Stomach smooth muscle (tissue), 2 donors: Measurements from ENCODE around the gene RNF32.
"Not testable (repeated sequence)": the region's sequence is repeated elsewhere in the genome, so short reads cannot be mapped to it uniquely, and the experiment has no call there.

Experiments
- H3K27ac ChIP-seq: one replicate; pipeline ENCODE4 v1.7.0; 2013; ENCODE audit warnings: mild to moderate bottlenecking, low read length, inconsistent platforms
- H3K27me3 ChIP-seq, 2 donors: one replicate each; pipeline ENCODE4 v1.7.0; 2013; ENCODE audit warnings: low read length in 2 of 2; ENCODE audit not compliant: insufficient read depth in 2 of 2, control insufficient read depth in 1 of 2
- H3K36me3 ChIP-seq, 2 donors: one replicate each; pipeline ENCODE4 v1.7.0; 2013; ENCODE audit warnings: low read length in 2 of 2; ENCODE audit not compliant: control insufficient read depth in 2 of 2, insufficient read depth in 2 of 2
- H3K4me1 ChIP-seq: one replicate; pipeline ENCODE4 v1.7.0; 2013; ENCODE audit warnings: low read length; ENCODE audit not compliant: control insufficient read depth, insufficient read depth
- H3K4me3 ChIP-seq, 2 donors: one replicate each; pipeline ENCODE4 v1.7.0; 2013; ENCODE audit warnings: low read length in 2 of 2
- H3K9ac ChIP-seq, 2 donors: one replicate each; pipeline ENCODE4 v1.7.0; 2013; ENCODE audit warnings: low read length in 2 of 2, mild to moderate bottlenecking in 1 of 2
- H3K9me3 ChIP-seq, 2 donors: one replicate each; pipeline ENCODE4 v1.7.0; 2013; ENCODE audit warnings: low read length in 2 of 2; ENCODE audit not compliant: control insufficient read depth in 2 of 2
- donor health status: healthy.
- donor health status: Pancreatic carcinoma.

RNF32 gene

DNA sequence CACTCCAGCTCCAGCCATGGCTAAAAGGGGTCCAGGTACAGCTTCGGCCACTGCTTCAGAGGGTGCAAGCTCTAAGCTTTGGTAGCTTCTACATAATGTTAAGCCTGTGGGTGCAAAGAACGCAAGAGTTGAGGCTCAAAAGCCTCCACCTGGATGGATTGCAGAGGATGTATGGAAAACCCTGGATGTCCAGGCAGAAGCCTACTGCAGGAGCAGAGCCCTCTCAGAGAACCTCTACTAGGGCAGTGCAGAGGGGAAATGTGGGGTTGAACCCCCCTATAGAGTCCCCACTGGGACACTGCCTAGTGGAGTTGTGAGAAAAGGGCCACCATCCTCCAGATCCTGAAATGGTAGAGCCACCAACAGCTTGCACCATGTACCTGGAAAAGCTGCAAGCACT lies 10.7 kb upstream of the RNF32 start:
- peaks cover 0 to 2% of the 10 kb centered on the region in 2 donors for H3K9me3 ChIP-seq
- no peak overlapping the region for H3K27ac ChIP-seq
- no peaks in the 10 kb centered on the region for H3K4me1 ChIP-seq
- no peak overlapping the region for H3K9ac ChIP-seq
- H3K36me3 ChIP-seq = no peaks in the 10 kb centered on the region
- no peak overlapping the region for H3K4me3 ChIP-seq
- H3K27me3 ChIP-seq = no peaks in the 10 kb centered on the region

- Histone ChIP-seq H3K9ac (no peak overlapping the region), H3K27ac (no peak overlapping the region), H3K36me3 (no peaks in the 10 kb centered on the region), H3K4me3 (no peak overlapping the region), H3K9me3 (no peaks in the 10 kb centered on the region), H3K4me1 (no peaks in the 10 kb centered on the region), H3K27me3 (no peaks in the 10 kb centered on the region)
These were observed 6.5 kb upstream of the RNF32 start for GRCh38 chr7:156634117-156634516.

GRCh38 chr7:156635529-156636385 lies 4.8 kb upstream of the RNF32 start:
- Histone ChIP-seq H3K27me3 (no peaks in the 10 kb centered on the region), H3K36me3 (no peaks in the 10 kb centered on the region), H3K4me1 (peaks cover 10% of the 10 kb centered on the region), H3K4me3 (no peak overlapping the region), H3K9ac (no peak overlapping the region), H3K27ac (no peak overlapping the region), H3K9me3 (peaks cover 0 to 6% of the 10 kb centered on the region in 2 donors)

- not testable (repeated sequence) for H3K9me3 ChIP-seq, H3K27me3 ChIP-seq
These were observed 3.5 kb upstream of the RNF32 start for GRCh38 chr7:156637093-156637492.

DNA sequence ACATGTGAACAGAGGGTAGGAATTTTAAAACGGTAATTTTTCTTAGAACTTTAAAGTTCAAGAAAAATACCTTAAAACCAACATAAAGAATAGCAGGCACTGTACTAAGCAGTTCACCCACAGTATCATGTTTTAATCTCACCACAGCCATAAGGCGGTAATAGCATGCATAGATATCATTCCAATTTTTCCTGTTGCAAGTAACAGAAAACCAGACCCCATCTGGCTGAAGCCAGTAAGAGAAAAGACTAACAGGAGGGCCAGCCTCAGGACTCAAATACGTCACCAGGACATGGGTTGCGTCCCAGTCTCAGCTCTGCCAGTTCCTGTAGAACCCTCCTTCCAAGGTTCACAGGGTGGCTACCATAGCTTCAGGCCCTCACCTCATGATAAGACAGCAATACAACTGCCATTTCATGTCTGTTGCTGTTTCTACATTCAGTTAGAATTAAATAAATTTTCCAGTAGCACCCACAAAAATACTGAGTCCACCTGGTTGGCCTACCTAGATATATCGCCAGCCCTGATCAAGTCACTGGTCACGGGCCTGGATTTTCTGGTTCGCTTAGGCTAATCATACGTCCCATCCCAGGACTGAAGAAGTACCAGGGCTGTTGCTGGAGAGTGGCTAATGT lies 2.0 kb upstream of the RNF32 start:
- H3K9ac ChIP-seq = no peak overlapping the region
- H3K36me3 ChIP-seq = no peaks in the 10 kb centered on the region
- no peak overlapping the region for H3K27ac ChIP-seq
- H3K9me3 ChIP-seq = peaks cover 0 to 6% of the 10 kb centered on the region in 2 donors
- no peak overlapping the region for H3K4me3 ChIP-seq
- H3K27me3 ChIP-seq = no peaks in the 10 kb centered on the region
- H3K4me1 ChIP-seq = peaks cover 16% of the 10 kb centered on the region

More at GRCh38 chr7:156637093-156637492, 3.5 kb upstream of the RNF32 start:
- H3K4me3 ChIP-seq, H3K27ac ChIP-seq, H3K36me3 ChIP-seq, H3K9ac ChIP-seq: not testable (repeated sequence)
- H3K4me1 ChIP-seq = peaks cover 16% of the 10 kb centered on the region

DNA sequence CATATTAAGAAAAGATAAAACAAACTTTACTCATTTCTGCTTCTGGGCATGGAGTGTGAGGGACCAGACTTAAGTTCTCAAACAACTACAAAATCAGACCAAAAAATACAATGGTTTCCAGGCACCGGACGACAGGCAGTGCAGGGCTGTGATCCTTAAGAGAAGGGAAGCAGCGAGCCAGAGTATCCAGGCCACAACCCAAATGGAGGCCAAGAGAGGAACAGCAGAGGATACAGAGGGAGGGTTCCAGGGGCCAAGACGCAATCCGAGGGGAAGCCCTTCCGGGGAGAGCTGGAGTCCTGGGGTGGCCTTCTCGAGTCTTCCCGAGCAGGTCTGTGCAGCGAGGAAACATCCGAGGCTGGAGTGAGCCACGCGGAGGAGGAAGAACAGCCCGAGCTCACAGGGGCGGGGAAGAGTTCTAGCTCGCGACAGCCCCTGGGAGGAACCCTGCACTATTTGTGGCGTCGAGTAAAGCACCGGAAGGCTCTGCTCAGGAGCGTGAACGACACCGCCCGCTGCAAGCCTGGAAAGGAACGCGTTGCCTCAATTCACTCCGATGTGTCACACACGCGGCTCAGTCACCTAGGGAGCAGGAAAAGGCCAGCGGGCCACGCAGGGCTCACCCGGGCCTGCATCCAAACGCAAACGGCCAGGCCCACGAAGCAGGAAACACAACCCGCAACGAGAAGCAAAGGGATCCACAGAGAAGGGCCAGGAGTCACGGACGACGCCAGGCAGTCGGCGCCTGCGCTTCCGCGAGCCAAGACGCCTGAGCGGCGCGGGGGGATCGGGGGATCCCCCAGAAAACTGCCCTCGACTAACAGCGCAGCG lies 933 bp upstream of the RNF32 start:
- no peak overlapping the region for H3K27ac ChIP-seq

GRCh38 chr7:156640949-156641485 lies 443 bp downstream of the RNF32 start:
- H3K4me3 ChIP-seq = peak overlapping the region; percentile 84 to 85
- H3K4me1 ChIP-seq = peaks cover 16% of the 10 kb centered on the region
- H3K27me3 ChIP-seq = no peaks in the 10 kb centered on the region
- H3K9ac ChIP-seq = peak overlapping the region; percentile 62 to 69
- peaks cover 0 to 6% of the 10 kb centered on the region in 2 donors for H3K9me3 ChIP-seq
- H3K36me3 ChIP-seq = no peaks in the 10 kb centered on the region
- no peak overlapping the region for H3K27ac ChIP-seq

More for the DNA sequence above, 933 bp upstream of the RNF32 start:
- Histone ChIP-seq H3K36me3 (no peaks in the 10 kb centered on the region), H3K27me3 (no peaks in the 10 kb centered on the region), H3K9me3 (peaks cover 0 to 6% of the 10 kb centered on the region in 2 donors), H3K9ac (peak overlapping the region; percentile 22 to 41), H3K4me3 (peak overlapping the region; percentile 84 to 85), H3K4me1 (peaks cover 16% of the 10 kb centered on the region)

DNA sequence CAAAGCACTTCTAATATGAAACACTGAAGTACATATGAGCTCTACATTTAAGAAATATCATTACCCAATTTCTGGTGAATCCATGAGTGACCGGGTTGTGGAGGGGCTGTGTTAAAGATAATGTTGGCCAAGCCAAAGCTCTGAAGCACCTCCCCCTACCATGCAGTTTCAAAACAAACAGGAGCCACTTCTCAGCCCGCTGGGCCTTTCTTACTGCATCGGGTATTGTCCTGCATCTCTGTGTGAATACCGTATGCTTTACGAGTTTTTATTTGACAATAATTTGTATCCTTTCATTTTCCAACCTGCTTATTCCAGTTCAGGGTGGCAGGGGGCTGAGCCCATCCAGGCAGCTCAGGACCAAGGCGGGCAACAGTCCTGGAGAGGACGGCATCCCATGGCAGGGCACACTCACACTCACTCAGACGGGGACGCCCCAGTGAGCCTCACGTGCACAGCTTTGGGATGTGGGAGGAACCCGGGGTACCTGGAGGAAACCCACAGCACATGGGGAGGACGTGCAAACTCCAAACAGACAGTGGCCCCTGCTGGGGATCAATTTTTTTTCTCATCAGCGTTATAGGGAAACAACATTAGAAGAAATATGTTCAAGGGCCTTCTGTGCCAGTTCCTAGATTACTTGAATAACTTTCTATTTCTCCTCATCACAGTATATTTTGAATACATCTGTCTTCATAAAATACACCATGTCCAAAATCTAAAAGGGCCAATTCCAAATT lies 1.9 kb downstream of the RNF32 start:
- H3K27ac ChIP-seq = no peak overlapping the region
- H3K9ac ChIP-seq = no peak overlapping the region
- H3K4me1 ChIP-seq = peaks cover 16% of the 10 kb centered on the region
- no peaks in the 10 kb centered on the region for H3K36me3 ChIP-seq
- no peak overlapping the region for H3K4me3 ChIP-seq
- H3K9me3 ChIP-seq = peaks cover 0 to 6% of the 10 kb centered on the region in 2 donors
- H3K27me3 ChIP-seq = no peaks in the 10 kb centered on the region

DNA sequence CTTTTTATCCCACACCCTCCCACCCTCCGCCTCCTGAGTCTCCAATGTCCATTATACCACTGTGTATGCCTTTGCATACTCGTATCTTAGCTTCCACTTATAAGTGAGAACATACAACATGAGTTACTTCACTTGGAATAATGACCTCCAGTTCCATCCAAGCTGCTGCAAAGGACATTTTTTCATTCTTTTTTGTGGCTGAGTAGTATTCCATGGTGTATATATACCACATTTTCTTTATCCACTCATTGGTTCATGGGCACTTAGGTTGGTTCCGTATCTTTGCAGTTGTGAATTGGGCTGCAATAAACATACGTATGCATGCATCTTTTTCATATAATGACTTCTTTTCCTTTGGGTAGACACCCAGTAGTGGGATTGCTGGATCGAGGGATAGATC lies 6.8 kb downstream of the RNF32 start:
- not testable (repeated sequence) for H3K4me3 ChIP-seq

DNA sequence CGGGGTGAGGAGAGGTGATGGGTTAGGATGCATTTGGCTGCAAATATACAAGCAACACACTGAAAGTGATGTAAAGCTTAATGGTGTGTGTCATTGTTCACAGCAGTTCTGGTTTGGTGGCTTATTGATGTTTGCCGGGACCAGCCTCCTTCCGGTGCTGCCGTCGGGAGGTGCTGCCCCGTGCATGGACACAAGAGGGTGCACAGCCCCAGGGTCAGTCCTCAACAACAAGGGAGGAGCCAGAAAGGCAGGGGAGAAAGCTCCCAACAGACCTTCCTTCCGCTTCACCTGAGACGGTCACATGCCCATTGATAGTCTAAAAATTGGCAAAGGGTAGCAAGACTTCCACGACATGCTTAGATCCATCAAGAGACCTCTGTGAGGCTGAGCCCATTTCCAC lies 9.5 kb downstream of the RNF32 start:
- Histone ChIP-seq H3K36me3 (no peaks in the 10 kb centered on the region), H3K9me3 (no peaks in the 10 kb centered on the region)

More for the DNA sequence above, 6.8 kb downstream of the RNF32 start:
- not testable (repeated sequence) for H3K9ac ChIP-seq, H3K27me3 ChIP-seq, H3K9me3 ChIP-seq, H3K27ac ChIP-seq, H3K4me1 ChIP-seq, H3K36me3 ChIP-seq

More for the DNA sequence above, 9.5 kb downstream of the RNF32 start:
- H3K27ac ChIP-seq = no peak overlapping the region
- peaks cover 8 to 11% of the 10 kb centered on the region in 2 donors for H3K27me3 ChIP-seq
- H3K4me3 ChIP-seq = no peak overlapping the region
- H3K4me1 ChIP-seq = no peaks in the 10 kb centered on the region
- no peak overlapping the region for H3K9ac ChIP-seq
